NCI-H1694 (cell line): ENCODE results near the gene VAV1.
"Not testable (repeated sequence)": the region's sequence is repeated elsewhere in the genome, so short reads cannot be mapped to it uniquely, and the experiment has no call there.

Experiments used
- DNase-seq: peaks from one replicate; lab custom pipeline; 2025; lab: John Stamatoyannopoulos, UW

Gene VAV1

GRCh38 chr19:6852001-6852400, 79.5 kb downstream of the VAV1 start:
- DNase-seq: no peak

DNA sequence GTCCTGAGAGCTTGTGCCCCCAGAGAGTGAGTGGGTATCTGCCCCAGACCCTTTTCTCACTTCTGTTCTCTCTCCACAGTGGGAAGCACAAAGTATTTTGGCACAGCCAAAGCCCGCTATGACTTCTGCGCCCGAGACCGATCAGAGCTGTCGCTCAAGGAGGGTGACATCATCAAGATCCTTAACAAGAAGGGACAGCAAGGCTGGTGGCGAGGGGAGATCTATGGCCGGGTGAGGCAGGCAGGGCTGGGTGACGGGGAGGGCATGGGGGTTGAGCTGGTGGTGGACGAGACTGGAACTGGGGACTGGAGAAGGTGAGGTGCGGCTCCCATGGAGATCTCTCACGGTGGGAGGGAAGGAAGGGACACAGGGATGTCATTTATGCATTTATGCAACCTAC, 81.4 kb downstream of the VAV1 start:
- no peak for DNase-seq

DNA sequence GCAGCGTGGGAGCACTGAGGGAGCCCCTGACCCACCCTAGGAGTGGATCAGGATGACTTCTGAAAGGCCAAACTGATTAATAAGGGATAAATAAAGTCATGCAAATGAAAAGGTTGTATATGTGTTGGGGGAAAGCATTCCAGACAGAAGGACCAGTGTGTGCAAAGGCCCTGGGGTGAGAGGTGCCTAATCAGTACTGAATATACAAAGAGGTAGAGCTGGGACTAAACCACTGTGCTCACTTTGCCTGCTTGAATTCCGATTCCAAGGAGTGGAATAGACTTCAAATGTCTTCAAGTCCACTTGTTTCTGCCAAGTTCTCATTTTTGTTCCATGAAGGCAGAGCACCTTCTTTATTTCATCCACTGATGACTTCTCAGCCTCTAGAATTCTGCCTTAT, 82.2 kb downstream of the VAV1 start:
- DNase-seq: no peak

DNA sequence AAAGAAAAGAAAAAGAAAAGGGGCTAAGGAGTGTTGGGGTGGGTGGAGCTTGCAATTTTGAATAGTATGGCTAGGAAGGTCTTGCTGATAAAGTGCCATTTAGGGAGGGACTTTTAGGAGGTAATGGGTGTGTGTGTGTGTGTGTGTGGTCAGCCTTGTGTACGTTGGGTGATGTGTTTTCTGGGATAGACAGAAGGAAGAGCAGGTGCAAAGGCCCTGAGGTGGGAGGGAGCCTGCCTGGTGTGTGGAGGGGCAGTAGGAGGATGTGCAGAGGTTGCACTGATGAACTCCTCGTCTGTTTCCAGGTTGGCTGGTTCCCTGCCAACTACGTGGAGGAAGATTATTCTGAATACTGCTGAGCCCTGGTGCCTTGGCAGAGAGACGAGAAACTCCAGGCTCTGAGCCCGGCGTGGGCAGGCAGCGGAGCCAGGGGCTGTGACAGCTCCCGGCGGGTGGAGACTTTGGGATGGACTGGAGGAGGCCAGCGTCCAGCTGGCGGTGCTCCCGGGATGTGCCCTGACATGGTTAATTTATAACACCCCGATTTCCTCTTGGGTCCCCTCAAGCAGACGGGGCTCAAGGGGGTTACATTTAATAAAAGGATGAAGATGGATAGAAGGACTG, 84.4 kb downstream of the VAV1 start:
- no peak for DNase-seq

DNA sequence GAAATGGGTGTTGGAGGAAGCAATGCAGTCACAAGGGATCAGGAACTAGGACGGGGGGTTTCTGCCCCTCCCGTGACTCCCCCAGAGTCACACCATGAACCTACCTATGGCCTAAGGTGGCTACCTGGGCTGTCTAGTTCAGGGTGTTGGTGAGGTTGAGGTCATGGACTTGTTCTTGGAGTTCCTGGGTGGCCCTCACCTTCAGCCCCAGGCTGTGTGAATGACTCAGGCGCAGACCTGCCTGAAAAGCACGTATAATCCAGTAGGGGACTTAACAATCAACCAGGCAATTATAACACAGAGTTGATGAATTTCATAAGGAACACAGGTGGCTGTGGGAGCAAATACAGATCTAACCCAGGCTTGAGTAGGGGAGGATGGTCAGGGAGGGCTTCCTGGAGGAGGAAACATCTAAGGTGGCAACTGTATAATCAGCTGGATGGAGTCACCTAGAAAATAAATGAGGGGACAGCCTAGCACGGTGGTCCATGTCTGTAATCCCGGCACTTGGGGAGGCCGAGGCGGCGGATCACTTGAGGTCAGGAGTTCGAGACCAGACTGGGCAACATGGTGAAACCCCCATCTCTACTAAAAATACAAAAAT, 89.3 kb downstream of the VAV1 start:
- no peak for DNase-seq

DNA sequence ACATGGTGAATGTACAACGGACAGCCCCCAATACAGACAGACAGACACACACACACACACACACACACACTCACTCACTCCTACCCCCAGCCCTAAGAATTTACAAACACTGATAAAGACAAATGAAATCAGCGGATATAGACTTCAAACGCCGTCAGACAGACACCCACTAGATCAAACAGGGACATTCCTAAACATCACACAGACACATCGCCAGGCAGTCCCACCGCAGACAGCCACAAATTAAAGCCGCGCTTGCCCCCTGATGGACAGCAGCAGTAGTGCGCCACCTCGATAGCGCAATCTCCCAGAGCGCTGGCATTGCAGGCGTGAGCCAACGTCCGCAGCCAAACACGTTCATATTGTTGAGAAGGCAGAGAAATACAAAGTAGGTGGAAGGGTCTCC, 90.2 kb downstream of the VAV1 start:
- peak; percentile 24 for DNase-seq

- no peak for DNase-seq
These were observed 91.9 kb downstream of the VAV1 start for GRCh38 chr19:6864325-6864940.

GRCh38 chr19:6865849-6866248, 93.3 kb downstream of the VAV1 start:
- no peak for DNase-seq

DNA sequence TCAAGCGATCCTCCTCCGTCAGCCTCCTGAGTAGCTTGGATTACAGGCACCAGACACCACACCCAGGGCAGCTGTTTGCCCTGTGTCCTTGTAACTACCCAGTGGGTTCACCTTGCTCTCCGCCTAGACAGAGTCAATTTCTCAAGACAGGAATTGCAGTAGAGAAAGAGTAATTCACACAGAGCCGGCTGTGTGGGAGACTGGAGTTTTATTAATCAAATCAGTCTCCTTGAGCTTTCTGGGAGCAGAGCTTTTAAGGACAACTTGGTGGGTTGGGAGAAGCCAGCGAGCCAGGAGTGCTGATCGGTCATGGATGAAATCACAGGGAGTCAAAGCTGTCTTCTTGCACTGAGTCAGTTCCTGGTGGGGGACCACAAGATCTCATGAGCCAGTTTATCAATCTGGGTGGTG, 94.2 kb downstream of the VAV1 start:
- no peak for DNase-seq

- DNase-seq: no peak
These were observed 95.8 kb downstream of the VAV1 start for GRCh38 chr19:6868351-6868750.

- not testable (repeated sequence) for DNase-seq
These were observed 96.8 kb downstream of the VAV1 start for GRCh38 chr19:6869151-6869882.

- no peak for DNase-seq
These were observed 101.4 kb downstream of the VAV1 start for GRCh38 chr19:6873708-6874431.

- DNase-seq: no peak
These were observed 102.7 kb downstream of the VAV1 start for GRCh38 chr19:6875218-6875617.

- no peak for DNase-seq
These were observed 104.2 kb downstream of the VAV1 start for GRCh38 chr19:6876748-6877147.

- no peak for DNase-seq
These were observed 105.3 kb downstream of the VAV1 start for GRCh38 chr19:6877766-6878165.

- DNase-seq: no peak
These were observed 113.9 kb downstream of the VAV1 start for GRCh38 chr19:6886277-6886897.

GRCh38 chr19:6887316-6887715, 114.8 kb downstream of the VAV1 start, which contains the start of gene ADGRE1:
ADGRE1 (plus strand) TSS chr19:6887579; CDS start chr19:6887609, 30 bp downstream.
- DNase-seq: no peak

- DNase-seq: no peak
These were observed 116.5 kb downstream of the VAV1 start for GRCh38 chr19:6888967-6889366.

DNA sequence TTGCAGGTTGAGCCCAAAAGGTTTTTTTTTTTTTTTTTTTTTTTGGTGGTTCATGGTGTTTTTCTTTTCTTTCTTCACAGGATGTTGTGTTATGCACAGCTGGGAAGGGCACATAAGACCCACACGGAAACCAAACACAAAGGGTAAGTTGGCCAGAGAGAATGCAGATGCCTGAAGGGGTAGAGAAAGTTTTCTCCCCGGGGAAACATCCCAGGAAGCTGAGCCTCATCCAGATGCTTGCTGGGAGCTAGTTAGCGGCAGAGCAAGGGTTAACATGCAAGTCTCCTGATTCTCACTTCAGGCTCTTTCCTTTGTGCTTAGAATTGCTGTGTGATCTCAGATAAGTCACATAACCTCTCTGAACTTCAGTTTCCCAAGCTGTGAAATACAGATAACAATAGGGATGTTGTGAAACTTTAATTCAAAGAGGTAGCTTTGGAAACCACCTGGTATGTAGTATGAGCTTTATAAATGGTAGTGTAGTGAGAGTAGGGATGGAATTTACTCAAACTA, 117.9 kb downstream of the VAV1 start:
- no peak for DNase-seq

DNA sequence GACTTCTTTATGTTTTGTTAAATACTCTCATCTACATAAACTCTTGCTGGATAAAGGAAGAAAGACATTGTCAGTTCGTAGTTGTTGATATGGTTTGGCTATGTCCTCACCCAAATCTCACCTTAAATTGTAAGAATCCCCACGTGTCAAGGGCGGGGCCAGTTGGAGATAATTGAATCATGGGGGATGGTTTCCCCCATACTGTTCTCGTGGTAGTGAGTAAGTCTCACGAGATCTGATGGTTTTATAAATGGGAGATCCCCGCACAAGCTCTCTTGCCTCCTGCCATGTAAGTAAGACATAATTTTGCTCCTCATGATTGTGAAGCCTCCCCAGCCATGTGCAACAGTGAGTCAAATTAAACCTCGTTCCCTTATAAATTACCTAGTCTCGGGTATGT, 118.4 kb downstream of the VAV1 start:
- no peak for DNase-seq

GRCh38 chr19:6891761-6892385, 119.4 kb downstream of the VAV1 start:
- no peak for DNase-seq
